CD4-positive, alpha-beta T cell treated with Interleukin-12 subunit alpha and Interleukin-12 subunit beta, for 1 hour (primary cell): ENCODE measurements around the gene TMEM25.
"Not testable (repeated sequence)": the region's sequence is repeated elsewhere in the genome, so short reads cannot be mapped to it uniquely, and the experiment has no call there.

Experiments
- DNase-seq: peaks from one replicate; pipeline ENCODE4 v3.0.0-alpha.2; 2020

TMEM25 gene

DNA sequence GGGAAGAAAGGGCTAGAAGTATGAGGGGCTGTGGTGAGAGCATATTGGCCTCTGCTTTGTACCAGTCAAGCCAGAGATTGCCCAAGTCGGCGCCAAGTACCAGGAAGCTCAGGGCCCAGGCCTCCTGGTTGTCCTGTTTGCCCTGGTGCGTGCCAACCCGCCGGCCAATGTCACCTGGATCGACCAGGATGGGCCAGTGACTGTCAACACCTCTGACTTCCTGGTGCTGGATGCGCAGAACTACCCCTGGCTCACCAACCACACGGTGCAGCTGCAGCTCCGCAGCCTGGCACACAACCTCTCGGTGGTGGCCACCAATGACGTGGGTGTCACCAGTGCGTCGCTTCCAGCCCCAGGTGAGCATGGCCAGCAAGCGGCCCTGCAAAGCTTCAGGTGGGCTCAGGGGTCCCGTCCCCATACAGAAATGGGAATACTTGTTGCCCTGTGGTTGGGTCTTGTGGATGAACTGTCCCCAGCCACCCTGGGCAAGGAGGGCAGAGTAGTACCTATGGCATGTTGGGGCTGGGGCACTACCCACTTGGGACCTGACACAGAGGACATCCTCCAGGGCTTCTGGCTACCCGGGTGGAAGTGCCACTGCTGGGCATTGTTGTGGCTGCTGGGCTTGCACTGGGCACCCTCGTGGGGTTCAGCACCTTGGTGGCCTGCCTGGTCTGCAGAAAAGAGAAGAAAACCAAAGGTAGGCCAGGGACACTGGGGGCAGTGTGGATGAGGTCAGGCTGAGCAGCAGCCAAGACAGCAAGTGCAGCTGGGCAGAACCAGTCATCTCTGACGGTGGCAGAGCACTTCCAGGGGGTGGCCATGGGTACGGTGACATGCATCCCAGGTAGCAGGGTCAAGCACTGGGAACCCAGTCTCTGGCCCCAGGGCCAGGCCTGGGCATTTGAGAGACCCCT lies 2.1 kb downstream of the TMEM25 start:
- DNase-seq = no peak

DNA sequence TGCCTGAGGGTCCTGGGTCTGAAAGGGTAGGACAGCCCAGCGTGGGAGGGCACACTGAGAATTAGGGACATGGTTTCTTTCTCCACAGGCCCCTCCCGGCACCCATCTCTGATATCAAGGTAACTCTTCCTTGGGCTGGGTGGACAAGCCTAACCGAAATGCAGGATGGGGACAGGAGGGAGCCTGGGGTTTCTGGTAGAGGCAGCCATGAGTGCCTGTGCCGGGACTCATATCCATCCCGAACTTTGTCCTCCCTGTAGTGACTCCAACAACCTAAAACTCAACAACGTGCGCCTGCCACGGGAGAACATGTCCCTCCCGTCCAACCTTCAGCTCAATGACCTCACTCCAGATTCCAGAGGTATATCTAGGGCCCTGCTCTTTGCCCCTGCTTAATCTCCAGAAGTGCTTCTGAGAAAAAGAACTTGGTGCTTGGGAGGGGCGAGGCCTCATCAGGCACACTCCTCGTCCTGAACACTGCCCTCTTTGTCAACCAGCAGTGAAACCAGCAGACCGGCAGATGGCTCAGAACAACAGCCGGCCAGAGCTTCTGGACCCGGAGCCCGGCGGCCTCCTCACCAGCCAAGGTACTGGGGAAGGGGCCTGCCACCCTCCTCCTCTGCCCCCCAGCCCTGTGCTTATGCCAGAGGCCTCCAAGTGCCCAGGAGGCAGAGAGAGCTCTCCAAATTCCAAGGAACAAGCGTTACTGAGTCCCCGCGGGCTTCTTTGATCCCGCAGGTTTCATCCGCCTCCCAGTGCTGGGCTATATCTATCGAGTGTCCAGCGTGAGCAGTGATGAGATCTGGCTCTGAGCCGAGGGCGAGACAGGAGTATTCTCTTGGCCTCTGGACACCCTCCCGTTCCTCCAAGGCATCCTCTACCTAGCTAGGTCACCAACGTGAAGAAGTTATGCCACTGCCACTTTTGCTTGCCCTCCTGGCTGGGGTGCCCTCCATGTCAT lies 3.1 kb downstream of the TMEM25 start:
- DNase-seq = no peak

DNA sequence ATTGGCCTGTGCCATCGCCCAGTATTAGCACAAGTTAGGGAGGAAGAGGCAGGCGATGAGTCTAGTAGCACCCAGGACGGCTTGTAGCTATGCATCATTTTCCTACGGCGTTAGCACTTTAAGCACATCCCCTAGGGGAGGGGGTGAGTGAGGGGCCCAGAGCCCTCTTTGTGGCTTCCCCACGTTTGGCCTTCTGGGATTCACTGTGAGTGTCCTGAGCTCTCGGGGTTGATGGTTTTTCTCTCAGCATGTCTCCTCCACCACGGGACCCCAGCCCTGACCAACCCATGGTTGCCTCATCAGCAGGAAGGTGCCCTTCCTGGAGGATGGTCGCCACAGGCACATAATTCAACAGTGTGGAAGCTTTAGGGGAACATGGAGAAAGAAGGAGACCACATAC lies 4.3 kb downstream of the TMEM25 start:
- no peak for DNase-seq

DNA sequence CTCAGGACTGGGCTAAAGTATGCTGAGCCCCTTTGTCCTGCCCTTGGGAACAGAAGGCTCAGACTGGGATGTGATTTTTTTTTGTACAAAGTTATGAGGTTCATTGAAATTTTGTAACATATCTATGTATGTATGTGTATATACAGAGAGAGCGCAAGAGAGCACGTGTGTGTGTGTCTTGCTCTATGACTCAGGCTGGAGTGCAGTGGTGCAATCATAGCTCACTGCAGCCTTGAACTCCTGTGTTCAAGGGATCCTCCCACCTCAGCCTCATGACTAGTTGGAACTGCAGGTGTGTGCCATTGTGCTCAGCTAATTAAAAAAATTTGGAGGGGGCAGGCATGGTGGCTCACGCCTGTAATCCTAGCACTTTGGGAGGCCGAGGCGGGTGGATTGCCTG lies 5.7 kb downstream of the TMEM25 start:
- no peak for DNase-seq

DNA sequence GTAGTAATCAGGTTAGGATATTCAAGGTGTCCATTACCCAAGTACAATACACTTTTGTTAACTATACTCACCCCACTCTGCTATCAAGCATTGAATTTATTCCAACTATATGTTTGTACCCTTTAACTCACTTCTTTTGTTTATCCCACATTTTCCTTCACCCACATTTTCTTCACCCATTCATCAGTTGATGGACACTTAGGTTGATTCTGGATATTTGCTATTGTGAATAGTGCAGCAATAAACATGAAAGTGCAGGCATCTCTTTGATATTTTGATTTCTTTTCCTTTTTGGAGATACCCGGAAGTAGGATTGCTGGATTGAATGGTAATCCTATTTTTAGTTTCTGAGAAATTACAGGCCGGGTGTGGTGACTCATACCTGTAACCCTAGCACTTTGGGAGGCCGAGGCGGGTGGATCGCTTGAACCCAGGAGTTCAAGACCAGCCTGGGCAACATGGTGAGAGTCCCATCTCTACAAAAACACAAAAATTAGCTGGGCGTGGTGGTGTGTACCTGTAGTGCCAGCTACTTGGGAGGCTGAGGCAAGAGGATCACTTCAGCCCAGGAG lies 6.5 kb downstream of the TMEM25 start:
- DNase-seq = no peak

DNA sequence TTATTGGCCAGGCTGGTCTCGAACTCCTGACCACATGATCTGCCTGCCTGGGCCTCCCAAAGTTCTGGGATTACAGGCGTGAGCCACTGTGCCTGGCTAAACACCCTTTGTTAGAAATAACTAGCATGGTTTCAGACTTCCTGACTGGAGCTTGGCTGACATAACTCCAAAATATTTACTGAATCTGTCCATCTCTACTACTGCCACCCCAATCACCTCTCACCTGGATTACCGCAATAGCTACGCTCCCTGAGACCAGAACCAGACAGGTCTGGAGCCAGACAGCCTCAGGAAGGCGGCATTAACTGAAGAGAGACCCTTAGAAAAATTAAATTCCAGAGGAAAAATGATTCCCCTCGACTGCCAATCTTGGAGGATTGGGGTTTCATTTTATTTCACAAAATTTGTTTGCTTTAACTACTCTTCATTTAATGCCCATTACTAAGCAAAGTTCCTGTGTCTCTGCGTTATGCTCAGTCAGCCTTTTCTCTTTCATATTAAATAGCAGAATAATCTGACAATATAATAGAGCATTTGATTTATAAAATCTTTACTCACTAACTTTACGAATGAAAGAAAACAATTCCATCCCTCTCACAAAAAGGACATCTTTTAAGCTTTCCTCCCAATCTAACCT lies 13.1 kb downstream of the TMEM25 start:
- DNase-seq = no peak

DNA sequence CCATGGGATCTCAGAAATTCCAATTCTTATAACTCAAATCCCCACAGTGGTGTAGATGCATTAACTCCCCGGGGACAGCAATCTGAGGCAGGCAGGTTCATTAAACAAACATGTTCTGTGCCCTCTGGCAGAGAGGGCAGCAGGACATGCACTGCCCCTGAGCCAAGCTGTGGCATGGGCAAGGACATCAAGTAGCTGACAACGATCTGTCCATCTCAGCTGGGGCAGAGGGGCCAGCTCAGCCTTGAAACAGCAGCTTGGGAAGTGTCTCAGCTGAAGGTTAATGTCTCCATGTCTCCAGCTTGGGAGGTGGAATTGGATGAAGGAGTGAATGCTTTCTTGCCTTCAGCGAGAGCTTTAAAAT lies 13.6 kb downstream of the TMEM25 start:
- DNase-seq = no peak

DNA sequence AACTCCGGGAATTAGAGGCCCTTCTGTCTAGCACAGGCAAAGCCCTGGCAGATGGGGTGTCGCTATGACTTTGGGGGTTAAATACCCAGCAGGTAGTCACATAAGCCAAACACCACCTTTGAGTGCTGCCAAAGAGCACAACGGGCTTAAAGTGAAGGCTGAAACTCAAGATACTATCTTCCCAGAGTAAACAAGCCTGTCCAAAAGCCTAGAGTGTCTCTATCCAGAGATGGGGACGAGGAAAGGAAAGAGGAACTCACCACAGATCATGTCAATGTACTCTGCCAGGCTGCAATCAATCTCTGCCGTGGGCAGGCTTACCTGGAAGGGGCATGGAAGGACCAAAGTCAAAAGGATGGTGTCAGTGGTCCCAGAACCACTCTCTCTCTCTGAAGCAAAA lies 14.5 kb downstream of the TMEM25 start:
- DNase-seq = no peak

DNA sequence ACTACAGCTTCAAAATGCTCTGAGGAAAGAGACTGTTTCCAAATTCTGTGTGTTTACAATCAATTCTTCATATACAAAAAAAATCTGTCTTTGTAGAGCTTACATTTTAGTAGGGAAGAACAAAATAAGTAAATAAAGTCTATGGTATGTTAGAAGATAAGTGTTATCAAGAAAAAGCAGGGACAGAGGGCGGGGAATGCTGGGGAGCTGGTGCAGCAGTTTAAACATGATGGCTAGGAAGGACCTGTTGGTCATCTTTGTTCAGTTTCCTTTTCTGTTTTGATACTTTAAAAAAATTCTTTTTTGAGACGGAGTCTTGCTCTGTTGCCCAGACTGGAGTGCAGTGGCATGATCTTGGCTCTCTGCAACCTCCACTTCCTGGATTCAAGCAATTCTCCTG lies 16.1 kb downstream of the TMEM25 start:
- no peak for DNase-seq

DNA sequence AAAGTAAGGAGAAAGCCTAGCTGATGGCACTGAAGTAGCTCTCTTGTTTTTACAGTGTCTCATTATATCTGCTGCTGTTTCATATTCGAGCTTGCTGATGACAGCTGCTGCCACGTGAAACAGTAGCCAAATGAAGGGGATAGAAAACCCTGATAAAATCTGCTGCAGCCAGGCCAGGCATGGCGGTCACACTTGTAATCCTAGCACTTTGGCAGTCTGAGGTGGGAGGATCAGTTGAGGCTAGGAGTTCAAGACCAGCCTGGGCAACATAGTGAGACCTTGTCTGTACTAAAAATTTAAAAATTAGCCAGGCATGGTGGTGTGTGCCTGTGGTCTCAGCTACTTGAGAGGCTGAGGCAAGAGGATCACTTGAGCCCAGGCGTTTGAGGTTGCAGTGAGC lies 21.3 kb downstream of the TMEM25 start:
- DNase-seq = no peak

DNA sequence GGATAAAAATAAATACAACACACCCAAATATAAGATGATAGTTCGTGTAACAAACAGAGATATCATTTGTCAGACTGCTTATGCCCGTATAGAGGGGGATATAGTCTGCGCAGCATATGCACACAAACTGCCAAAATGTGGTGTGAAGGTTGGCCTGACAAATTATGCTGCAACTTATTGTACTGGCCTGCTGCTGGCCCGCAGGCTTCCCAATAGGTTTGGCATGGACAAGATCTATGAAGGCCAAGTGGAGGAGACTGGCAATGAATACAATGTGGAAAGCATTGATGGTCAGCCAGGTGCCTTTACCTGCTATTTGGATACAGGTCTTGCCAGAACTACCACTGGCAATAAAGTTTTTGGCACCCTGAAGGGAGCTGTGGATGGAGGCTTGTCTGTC lies 29.8 kb downstream of the TMEM25 start:
- DNase-seq = no peak

DNA sequence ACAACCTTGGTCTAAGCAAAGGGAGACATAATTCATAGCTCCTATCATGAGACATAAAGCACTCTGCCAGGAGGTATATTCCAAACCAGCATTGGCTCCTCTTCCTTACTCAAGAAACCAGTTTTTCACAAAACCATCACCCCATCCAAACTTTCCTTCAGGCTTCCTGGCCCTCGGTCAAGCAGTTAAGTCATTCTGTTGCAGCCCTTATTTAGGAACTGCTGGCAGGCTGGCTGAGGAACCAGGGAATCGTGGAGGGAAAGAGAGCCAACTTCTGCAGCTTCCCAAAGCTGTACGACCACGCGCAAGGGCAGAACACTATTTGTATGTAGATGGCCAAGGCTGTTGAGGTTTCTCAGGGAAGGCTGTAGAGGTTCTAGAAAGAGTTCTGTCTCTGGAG lies 34.1 kb downstream of the TMEM25 start:
- no peak for DNase-seq

DNA sequence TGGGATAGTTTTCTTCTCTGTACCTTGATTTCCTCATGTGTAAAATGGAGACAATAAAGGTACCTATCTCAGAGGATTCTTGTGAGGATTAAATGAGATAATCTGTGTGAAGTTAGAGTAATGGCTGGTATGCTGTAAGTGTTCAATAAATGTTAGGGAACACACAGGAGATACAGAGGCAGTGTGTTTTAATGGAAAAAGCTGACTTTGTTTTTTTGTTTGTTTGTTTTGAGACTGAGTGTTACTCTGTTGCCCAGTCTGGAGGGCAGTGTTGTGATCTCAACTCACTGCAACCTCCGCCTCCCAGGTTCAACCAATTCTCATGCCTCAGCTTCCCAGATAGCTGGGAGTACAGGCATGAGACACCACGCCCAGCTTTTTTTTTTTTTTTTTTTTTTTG lies 38.7 kb downstream of the TMEM25 start:
- DNase-seq = no peak

DNA sequence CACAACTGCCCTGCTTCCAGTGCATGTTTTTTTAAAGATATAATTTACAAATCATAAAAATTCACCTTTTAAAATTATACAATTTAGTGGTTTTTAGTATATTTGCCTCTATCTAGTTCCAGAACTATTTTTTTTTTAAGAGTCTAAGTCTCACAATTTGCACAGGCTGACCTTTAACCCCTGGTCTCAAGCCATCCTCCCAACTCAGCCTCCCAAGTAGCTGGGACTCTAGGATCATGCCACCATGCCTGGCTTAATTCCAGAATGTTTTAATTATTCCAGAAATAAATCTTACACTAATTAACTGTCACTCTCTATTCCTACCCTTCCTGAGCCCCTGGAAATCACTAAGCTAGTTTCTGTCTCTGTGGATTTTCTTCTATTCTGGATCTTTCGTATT lies 39.8 kb downstream of the TMEM25 start:
- DNase-seq = no peak

DNA sequence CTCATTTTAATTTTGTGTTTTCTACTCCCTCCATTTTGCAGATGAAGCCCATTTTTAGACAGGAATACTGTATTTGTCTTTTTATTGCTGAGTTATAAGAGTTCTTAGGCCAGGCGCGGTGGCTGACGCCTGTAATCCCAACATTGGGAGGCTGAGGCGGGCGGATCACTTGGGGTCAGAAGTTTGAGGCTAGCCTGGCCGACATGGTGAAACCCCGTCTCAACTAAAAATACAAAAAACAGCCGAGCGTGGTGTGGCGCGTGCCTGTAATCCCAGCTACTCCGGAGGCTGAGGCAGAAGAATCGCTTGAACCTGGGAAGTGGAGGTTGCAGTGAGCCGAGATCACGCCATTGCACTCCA lies 40.7 kb downstream of the TMEM25 start:
- DNase-seq = not testable (repeated sequence)

DNA sequence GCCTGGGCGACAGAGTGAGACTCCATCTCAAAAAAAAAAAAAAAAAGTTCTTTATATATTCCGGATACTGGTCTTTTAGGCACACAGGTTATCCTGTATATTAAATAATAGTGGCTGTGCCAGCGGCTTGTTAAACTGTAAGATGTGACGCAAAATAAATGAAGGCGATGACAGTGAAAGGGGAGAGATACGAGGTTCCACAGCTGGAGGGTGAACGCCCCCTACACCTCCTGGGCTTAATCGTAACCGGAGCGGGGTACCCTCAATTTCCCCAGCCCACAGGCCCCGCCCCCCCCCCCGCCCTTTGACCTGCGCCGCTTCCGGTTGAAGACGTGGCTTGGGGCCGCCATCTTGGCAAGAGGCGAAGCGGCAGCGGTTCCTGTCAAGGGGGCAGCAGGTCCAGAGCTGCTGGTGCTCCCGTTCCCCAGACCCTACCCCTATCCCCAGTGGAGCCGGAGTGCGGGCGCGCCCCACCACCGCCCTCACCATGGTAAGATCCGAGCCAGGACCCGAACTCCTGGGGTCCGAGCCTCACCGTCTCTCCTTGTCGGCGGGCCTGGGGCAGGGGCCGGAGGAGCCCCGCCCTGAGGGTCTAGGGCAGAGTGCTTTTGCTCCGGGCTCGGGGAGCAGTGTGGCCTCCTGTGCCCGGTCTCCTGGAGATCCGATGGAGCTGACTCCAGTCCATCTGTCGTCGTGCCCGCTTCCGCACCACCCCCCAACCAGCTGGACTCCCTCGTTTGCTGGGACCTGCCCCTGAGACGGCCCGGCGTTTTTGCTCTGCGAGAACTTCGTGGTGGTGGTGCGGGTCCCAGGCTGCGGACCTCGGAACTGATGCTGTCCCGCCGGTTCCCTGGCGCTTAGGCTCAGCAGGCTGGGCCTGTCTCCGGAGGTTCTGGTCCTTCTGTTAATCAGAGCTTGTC lies 41.3 kb downstream of the TMEM25 start, which contains the start of gene ARCN1:
ARCN1 (plus strand) TSS at position 349 of the 920 bp plus-strand sequence; CDS start at position 488, 139 bp downstream.
- peak; percentile 83 for DNase-seq

DNA sequence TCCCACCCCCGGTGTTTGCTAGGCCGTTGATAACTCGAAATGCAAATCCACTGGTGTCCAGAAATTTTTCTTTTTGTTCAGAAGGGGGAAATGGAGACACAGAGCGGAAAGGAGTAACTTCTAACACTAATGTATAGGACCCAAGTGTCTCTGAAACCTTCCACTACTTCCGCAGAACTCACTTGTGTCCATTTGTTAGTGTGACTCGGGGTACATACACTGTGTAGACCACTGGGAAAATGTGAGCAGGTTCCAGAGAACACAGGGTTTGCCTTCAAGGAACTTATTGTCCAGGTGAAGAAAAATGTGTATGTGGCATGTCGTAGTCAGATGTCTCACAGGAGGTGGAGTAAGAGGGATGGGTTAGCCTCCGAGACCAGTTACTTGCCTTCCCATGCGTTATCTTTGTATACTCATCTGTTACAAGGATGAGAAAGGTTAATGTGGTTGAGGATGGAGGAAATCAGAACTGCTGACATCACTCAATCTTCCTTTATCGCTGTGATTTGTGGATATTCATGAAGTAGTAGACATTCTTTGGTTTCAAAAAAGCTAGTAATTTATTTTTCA lies 42.1 kb downstream of the TMEM25 start:
- DNase-seq = peak; percentile 58

DNA sequence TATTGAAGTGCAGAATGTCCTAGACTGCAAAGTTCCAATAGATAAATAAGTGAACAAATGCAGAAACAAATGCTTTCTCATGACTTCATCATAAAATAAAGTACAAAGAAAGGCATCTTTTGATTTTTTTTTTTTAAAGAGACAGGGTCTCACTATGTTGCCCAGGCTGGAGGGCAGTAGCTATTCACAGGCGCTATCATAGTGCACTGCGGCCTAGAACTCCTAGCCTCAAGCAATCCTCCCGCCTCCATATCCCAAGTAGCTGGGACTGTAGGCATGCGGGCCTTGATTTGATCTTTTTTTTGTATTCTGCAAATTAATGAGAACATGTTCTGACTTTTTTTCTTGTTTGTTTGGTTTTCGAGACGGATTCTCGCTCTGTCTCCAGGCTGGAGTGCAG lies 43.6 kb downstream of the TMEM25 start:
- no peak for DNase-seq

DNA sequence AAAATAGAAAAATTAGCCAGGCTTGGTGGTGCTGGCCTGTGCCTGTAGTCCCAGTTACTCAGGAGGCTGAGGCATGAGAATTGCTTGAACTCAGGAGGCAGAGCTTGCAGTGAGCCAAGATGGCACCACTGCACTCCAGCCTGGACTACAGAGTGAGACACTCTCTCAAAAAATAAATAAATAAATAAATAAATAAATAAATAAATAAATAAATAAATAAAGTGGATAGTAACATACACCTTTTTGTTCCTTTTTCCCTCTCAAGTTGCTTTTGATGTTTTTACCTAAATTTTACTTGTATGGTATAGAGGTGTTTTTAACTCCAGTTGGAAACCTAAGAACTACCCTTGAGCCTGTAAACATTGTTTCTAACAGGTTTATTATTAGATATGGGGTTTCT lies 47.0 kb downstream of the TMEM25 start:
- DNase-seq = not testable (repeated sequence)

DNA sequence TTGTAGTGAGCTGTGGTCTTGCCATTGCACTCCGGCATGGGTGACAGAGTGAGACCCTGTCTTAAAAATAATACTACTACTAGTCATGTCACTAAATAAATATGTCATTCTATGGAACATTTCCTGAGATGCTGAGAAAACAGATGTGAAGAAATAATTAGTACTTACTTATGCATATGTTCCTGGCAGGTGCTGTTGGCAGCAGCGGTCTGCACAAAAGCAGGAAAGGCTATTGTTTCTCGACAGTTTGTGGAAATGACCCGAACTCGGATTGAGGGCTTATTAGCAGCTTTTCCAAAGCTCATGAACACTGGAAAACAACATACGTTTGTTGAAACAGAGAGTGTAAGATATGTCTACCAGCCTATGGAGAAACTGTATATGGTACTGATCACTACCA lies 50.1 kb downstream of the TMEM25 start:
- no peak for DNase-seq
